ENCODE measurements around the gene SFTA2.
"Not testable (repeated sequence)": the region's sequence is repeated elsewhere in the genome, so short reads cannot be mapped to it uniquely, and the experiment has no call there.

SFTA2 gene

DNA sequence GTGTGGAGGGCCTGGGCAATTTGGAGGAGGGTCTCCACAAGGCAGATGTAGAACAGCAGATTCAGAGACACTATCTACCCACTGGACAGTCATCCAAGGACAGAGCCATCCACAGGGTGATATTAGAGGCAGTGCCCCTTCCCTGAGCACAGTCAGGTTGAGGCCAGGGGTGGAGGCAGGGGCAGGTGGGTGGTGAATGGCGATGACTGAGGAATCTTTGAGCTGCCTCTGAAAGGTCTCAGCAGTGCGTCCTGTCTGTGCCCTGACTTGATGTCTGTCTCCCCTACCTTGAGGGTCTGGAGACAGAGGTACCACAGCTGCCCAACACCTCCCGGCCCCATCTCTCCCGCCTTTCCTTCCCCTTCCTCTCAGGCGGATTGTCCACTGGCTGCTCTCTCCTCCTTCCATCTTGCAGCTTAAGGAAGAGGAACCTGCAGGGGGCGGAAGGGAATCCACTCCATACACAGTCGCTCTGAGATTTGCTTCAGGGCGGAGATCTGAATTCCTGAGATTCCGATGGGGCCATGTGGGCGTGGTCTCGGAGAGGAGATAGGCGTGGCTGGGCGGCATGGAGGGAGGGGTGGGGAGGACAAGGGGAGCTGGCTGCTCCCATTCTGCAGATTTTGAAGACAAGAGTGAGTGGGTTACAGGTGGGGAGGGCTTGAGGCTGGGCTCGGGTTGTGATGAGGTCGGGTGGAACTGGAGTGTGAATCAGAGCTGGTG is 10.5 kb upstream of the SFTA2 start:
- DNase-seq = peak; percentile 19

DNA sequence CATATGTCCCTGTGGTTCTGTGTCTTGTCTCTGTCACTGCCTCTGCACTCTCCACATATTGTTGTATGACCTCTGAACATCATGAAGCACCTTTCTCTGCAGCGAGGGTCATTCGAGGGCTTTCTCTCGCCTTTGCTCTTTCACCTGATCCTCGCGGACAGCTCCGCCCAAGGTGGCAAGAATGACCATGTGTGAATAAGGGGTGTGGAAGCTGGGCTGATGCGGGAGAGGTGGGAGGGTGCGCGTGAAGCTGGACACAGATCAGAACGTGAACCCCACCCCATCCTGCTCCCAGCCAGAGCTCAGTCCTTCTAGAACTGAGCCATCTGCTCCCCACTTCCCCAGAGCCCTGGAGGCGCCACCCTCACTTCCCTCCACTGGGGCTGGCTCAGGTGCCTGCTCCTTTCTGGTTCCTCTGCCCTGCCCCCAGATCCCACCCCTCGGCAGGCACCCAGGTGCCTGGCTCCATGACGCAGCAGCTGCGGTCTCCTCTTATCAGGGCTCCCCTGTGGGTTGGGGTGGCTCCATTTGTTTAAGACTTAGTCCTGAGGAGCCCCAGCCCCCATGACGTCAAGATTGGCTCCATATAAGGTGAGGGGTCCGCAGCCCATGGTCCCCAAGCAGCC is 8.5 kb upstream of the SFTA2 start, which contains the start of gene MUCL3:
Gene MUCL3 (plus strand): TSS at position 613 of the 626 bp plus-strand sequence. CDS start 27 bp downstream, outside the sequence.
- no peak for DNase-seq

DNA sequence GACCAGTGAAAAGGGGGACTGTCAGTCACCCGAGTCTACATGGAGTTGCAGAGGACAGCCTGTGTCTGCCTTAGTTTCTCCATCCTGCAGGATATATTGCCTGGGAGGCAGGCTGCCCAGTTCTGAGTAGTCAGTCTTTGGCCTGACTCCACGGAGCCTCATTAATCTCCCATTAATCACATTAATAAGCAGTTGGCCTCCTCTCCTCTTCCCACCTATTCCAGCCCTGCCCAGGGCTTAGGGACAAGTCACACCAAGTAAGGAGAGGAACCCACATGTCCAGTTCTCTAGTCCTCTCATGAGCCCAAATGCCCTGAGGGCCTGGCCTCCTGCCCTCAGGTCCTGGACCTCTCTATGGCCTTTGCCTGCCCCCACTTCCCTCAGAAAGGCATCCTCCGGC is 7.5 kb upstream of the SFTA2 start:
- DNase-seq = no peak

DNA sequence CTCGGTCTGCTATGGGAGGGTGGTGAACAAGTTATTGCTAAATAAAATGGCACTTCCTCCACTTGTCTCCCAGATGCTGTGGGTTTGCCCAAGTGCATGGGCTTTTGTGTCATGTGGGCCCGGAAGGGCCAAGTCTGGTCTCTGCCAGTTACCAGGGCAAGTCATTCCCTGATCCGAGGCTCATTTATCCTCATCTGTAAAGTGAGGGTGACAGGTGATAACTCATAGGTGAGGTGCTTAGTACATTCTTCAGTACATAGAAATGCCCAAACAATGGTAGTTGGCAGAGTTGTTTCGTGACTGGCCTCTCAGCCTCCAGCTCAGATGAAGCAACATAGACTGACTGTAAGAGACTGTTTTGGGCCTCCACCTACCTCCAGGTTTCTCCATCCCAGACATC is 6.8 kb upstream of the SFTA2 start:
- DNase-seq = no peak

DNA sequence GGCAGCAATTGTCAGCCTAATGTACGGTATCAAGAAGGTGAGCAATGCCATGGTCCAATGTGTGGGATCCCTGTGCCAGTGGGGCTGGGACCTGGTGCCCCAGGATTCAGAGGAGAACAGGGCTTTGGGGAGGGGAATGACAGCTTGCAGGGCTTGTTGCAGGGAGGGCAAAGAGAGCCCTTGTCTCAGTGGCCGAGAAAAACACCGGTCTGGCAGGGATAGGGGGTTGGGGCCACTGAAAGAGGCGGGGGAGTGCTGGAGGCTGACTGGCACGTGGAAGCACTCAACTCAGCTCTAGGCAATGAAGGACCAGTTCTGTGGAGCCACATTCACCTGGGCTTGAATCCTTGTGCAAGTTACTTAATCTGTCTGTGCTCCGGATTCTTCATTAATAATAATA is 5.3 kb upstream of the SFTA2 start:
- DNase-seq = no peak

DNA sequence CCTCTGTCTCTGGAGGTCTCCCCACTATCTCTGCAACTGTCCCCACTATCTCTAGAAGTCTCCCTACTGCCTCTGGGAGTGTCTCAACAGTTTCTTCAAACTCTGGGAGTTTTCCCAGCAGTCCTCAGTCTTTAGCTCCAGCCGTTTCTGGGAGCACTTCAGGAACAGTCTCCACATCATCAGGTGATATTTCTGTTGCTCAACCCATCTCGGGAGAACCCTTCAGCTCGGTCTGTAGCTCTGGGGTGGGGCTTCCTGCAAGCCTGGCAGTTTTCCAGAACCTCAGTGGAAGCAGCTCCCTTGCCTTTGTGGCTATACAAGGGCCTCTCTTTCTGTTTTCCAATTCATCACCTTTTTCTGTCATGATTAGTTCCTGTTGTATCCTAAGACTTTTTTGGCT is 3.0 kb upstream of the SFTA2 start:
- DNase-seq = peak; percentile 8

DNA sequence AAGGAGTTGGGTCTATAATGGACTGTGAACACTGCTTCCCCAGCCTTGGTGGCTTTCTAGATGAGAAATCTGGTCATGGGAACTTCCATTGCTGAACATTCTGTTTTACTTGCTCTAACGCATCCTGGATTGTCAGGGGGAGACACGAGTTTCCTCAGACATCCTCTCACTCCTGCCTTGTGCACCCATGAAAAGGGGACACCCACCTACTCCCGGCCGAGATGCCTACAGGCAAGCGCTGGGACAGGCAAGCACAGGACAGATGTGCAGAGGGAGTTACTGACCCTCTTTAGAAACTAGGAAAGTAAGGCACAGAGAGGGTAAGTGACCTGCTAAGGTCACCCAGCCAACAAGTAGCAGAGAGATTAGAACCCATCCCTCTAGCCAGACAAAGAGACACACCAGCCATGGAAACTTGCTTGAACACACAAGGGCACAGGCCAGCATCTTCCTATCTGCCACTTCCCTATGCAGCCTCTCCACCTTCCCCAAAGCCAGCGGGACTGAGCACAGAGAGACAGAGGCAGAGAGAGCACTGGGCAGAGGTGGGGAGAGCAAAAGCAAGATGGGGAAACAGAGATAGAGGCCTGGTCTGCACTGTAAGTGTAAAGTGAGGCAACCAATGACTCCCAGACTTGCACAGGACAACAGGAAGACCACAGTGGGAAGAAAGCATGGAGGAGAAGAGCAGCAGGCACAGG is 845 bp upstream of the SFTA2 start:
- DNase-seq = no peak

DNA sequence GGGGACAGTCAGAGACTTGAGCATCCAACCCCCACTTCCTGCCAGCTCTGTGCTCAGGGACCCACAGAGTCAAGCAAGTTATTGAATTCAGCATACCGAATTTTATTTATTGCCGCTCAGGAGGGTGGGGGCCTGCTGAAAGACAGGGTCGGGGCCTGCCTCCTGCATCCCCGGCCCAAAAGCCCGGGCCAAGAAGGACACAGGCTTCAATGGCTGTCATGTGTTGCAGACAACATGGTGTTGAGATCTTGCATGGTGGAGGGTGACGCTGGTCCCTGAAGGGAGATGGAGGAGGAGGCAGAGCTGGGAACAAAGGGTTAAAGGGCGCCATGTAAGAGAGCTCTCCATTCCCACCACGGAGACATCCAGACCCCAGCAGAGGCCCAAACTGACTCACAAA is 698 bp downstream of the SFTA2 start:
- no peak for DNase-seq

DNA sequence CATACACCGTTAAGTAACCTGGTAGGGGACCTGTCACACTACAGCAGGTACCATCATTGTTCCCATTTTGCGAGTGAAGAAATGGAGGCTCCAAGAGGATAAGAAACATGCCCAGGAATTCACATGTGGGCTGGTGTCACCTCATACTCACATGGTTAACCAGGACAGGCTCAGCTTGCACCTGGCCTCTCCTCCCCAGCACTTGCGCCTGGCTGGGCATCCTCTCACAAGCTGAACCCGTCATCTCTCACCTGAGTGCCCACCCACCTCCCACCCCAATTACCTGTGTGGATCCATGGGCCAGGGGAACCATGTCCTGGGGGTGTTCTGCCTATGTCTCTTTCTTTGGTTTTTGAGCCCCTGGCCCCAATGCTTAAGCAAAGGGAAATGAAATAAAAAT is 1.5 kb downstream of the SFTA2 start:
- no peak for DNase-seq

DNA sequence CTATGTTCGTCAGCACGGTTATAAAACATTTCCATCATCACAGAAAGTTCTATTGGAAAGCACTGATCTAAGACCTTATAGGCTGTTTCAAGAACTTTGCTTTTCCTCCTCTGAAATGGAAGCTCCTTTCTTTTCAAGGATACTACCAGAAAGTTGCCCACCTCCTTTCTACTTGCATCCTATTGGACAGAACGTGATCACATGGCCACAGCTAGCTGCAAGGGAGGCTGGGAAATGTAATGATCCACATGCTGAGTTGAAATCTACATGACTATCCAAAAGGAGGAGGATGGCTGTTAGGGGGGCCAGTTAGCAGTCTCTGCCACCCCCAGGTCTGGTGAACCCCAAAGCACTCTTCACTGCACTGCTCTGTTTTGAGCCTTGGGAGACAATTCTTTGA is 3.3 kb downstream of the SFTA2 start:
- no peak for DNase-seq

DNA sequence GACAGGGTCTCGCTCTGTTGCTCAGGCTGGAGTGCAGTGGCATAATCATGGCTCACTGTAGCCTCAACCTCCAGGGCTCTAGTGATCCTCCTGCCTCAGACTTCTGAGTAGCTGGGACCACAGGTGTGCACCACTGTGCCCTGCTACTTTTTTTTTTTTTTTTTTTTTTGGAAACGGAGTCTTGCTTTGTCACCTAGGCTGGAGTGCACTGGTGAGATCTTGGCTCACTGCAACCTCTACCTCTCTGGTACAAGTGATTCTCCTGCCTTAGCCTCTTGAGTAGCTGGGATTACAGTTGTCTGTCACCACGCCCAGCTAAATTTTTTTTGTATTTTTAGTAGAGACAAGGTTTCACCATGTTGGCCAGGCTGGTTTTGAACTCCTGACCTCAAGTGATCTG is 4.9 kb downstream of the SFTA2 start:
- DNase-seq = not testable (repeated sequence)

DNA sequence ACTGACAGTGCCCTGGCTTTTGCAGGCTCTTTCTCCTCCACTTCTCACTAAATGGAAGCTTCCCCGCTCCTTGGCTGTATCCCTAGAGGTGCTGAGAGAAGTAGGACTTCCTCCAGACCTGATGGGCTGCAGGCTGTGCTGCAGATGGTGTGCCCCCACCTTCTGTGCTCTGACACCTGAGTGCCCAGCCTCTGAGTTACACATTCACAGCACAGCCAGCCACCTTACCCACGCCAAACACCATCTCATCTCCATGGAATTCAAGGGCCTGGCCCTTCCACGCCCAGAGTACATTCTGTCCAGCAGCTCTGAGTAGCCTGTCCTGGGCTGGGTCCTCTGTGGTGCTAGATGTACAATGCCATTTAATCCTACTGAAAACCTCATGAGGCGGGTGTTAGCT is 5.3 kb downstream of the SFTA2 start:
- DNase-seq = no peak

DNA sequence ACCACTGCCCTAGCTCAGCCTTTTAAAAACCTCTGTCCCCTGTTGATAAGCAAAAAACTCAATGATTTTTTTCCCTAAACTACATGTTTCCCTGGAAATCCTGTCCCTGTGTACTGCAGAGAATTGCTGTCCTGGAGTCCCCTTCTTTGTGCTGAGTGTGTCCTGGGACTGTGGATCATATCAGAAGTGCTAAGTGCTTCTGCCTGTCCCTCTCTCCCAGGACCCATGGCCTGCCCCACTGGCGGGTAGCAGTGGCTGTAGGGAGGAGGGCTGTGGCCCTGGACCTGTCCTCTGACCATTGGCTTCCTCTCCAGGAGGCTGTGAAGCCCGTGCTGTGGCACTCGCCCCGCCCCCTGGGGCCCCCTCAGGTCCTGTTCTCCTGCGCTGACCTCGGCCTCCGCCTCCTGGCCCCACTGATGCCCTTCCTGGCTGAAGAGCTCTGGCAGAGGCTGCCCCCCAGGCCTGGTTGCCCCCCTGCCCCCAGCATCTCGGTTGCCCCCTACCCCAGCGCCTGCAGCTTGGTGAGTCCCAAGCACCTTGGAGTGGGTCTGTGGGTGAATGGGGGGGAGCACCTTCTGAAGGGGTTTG is 7.8 kb downstream of the SFTA2 start:
- DNase-seq = not testable (repeated sequence)

DNA sequence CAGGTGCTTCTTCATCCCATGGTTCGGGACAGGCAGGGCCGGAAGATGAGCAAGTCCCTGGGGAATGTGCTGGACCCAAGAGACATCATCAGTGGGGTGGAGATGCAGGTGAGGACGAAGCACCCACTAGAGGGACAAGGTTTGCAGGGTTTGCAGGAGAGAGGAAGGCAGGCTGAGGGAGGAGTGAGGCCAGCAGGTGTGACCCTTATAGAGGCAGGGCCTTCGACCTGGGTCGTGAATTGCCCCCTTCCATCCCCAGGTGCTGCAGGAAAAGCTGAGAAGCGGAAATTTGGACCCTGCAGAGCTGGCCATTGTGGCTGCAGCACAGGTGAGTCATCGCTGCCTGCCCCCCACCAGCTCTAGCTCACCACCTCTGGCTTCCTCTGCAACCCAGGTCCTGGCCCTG is 9.5 kb downstream of the SFTA2 start:
- DNase-seq = no peak

DNA sequence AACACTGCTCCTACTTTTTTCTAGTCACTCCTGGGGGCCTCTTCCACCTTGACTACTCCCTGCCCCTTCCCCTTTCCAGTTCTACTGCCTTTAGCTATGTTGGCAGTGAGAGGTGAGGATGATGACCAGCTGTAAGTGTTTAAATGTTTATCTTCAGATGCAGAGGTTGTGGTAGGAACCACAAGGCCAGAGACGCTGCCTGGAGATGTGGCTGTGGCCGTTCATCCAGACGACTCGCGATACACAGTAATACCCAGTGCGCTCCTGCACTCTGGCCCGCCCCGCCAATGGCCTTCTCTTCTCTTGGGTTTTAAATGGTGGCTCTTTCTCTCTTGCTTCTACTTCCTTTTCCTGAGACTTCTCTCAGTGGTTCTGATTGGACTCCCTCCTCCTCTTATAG is 13.3 kb downstream of the SFTA2 start:
- no peak for DNase-seq

DNA sequence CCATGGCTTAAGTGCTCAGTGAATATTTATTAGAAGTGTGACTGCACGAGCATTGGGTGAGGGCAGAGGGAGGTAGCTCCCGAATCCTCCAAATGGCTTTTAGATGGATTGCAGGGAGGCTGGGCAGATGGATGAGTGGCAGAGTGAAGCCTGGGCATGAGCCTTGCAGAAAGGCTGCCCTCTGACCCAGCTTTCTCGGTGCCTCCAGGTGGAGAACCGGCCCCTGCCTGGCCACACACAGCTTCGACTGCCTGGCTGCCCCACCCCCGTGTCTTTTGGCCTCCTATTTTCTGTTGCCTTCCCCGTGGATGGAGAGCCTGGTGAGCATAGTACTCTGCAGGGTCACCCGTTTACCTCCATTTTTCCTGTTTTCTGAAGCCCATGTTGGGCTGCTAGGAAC is 14.5 kb downstream of the SFTA2 start:
- no peak for DNase-seq

DNA sequence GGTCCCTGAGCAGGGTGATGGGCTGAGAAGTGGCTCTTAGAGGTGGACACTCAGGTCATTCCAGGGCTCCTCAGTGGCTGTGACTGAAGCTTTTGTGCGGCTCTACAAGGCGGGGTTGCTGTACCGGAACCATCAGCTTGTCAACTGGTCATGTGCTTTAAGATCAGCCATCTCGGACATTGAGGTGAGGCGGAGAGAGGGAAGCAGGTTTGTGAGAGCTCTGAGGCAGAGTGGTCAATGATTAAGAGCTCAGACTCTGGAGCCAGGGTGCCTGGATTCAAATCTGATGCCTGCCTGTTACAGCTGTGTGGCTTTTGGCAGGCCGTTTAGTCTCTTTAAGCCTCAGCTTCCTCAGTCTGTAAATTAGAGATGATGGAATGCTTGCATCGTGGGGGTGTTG is 14.9 kb downstream of the SFTA2 start:
- DNase-seq = no peak

DNA sequence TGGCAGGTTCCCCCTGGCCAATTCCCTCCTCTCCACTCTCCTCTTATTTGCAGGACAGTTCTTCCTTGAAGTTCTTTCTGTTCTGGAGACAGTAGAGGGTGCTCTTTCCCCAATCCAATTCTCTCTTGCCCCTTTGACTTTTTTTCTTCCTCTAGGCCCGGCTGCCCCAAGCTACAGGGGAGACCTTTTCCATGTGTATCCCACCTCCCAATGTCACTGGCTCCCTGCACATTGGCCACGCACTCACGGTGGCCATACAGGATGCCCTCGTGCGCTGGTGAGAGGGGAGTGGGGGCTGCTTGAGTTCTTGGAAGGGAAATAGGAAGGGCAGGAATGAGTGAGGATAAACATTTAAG is 16.4 kb downstream of the SFTA2 start:
- DNase-seq = peak; percentile 17

DNA sequence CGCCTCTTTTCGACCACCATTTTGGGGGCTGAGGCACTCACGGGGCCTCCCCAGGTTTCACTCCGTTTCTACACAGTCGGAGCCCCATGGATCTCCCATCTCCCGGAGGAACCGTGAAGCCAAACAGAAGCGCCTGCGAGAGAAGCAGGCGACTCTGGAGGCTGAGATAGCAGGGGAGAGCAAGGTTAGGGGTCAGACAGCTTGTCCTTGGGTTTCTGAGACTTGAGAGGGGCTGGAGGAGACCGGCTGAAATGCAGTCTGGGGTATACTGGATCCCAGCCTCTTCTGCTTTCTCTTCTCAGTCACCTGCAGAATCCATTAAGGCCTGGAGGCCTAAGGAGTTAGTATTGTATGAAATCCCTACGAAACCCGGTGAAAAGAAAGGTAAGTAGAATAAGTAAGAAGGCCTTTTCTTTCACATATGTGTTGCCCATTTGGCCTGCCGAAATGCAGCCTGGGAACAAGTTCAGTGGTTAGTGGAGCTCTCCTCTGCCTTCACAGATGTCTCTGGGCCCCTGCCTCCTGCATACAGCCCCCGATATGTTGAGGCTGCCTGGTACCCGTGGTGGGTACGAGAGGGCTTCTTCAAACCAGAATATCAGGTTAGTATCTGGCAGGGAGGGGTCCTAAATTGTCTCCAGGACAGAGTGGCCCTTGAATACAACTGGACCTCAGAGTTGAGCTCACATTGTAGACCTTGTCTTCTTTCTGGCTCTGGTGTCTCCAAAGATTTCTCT is 16.9 kb downstream of the SFTA2 start:
- no peak for DNase-seq

DNA sequence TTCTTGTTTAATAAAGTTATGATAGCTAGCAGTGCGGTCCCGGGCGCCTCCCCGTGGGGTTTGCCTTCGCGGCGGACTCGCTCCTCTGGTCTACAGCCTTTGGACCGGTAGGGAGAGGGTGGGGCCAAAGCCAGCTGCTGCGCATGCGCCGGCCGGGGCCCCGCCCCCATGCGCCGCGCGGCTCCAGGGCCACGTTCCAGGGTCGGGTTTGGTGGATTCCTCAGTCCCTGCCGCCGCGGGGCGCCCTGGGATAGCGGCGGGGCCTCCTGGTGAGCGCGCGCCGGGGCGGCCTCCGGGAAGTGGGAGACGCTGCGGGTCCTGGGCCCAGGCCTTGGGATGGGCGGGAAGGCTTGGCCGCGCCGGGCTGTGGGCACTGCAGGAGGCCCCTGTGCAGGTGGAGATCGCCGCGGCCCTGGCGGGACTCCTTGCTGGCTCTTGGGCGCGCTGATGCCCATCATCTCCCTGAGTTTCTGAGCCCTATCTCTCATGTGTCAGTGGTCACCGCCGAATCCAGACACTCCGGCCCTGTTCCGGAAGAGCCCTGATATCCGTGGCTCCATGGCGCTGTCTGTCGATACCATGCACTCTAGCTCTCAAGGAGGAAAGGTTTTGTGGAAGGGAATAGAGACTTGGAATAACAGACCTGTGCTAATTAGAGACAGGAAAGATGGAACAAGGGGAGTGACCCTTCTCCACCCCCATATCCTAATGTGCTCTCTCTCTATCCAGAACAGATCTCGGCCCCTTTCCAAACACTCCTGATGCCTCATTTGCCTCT is 17.7 kb downstream of the SFTA2 start, which contains the start of gene VARS2:
Gene VARS2 (plus strand): TSS at position 163 of the 778 bp plus-strand sequence. CDS start 599 bp downstream, at position 762.
- DNase-seq = peak; percentile 87

DNA sequence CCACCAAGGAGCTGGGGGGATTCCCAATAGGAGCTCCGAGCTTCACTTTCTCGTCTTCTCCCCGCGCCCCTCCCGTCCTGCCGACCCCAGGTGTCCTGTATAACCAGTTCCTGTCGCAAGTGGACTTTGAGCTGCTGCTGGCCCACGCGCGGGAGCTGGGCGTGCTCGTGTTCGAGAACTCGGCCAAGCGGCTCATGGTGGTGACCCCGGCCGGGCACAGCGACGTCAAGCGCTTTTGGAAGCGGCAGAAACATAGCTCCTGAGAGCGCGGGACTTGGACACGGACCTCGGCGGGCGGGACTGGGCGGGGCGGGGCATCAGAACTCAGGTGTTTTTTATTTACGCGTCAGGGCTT is 18.3 kb downstream of the SFTA2 start:
- DNase-seq = no peak
